NCI-H1417 (cell line): Measurements from ENCODE around the gene CCDC9B.

Experiments used
- DNase-seq, 3 experiments: peaks; one replicate each; lab custom pipeline; 2025; lab: John Stamatoyannopoulos, UW

Gene CCDC9B

GRCh38 chr15:40329804-40330203, 10.9 kb downstream of the CCDC9B start:
- DNase-seq: no peak

- DNase-seq: no peak
Measured at GRCh38 chr15:40328751-40329150, 12.0 kb downstream of the CCDC9B start.

- DNase-seq: no peak
Measured at GRCh38 chr15:40328176-40328575, 12.6 kb downstream of the CCDC9B start.

GRCh38 chr15:40327457-40327856, 13.3 kb downstream of the CCDC9B start:
- peak in 1 of 3 experiments; percentile 10 for DNase-seq

- no peak for DNase-seq
Measured at GRCh38 chr15:40325700-40326099, 15.0 kb downstream of the CCDC9B start.

- no peak for DNase-seq
Measured at GRCh38 chr15:40325188-40325587, 15.6 kb downstream of the CCDC9B start.

- DNase-seq: peak; percentile 3 to 33 (median 31)
Measured at GRCh38 chr15:40323953-40324937, 16.5 kb downstream of the CCDC9B start.

- DNase-seq: peak; percentile 83 to 89 (median 86)
Measured at GRCh38 chr15:40323239-40323952, 17.3 kb downstream of the CCDC9B start, which contains the start of gene INAFM2. INAFM2 (plus strand) TSS chr15:40323692; CDS start chr15:40324056, 364 bp downstream.

- peak in 2 of 3 experiments; percentile 27 to 37 for DNase-seq
Measured at GRCh38 chr15:40322531-40323238, 18.1 kb downstream of the CCDC9B start.

GRCh38 chr15:40320931-40321371, 19.8 kb downstream of the CCDC9B start:
- peak; percentile 28 to 70 (median 61) for DNase-seq

GRCh38 chr15:40320409-40320808, 20.3 kb downstream of the CCDC9B start:
- no peak for DNase-seq

- no peak for DNase-seq
Measured at GRCh38 chr15:40317580-40317979, 23.2 kb downstream of the CCDC9B start.

- peak in 1 of 3 experiments; percentile 17 for DNase-seq
Measured at GRCh38 chr15:40316931-40317330, 23.8 kb downstream of the CCDC9B start.

GRCh38 chr15:40314723-40315276, 25.9 kb downstream of the CCDC9B start:
- DNase-seq: no peak

GRCh38 chr15:40313531-40314398, 27.0 kb downstream of the CCDC9B start:
- DNase-seq: peak; percentile 45 to 85 (median 82)

GRCh38 chr15:40312370-40313158, 28.2 kb downstream of the CCDC9B start:
- DNase-seq: no peak

GRCh38 chr15:40310993-40311392, 29.7 kb downstream of the CCDC9B start:
- DNase-seq: no peak

GRCh38 chr15:40310001-40310959, 30.5 kb downstream of the CCDC9B start:
- peak; percentile 4 to 46 (median 14) for DNase-seq
